Neuronal stem cell (in vitro differentiated cells): ENCODE data around the gene GLOD4.
A peak's percentile ranks its signal among the peaks of the same experiment; 100 is the strongest.

Source experiments
- DNase-seq: peaks from one replicate; pipeline ENCODE4 v3.0.0-alpha.2; 2013; ENCODE audit warnings: low spot score
- H2AFZ ChIP-seq: one replicate; pipeline ENCODE4 v1.6.1; 2013; ENCODE audit warnings: mild to moderate bottlenecking, low read length, inconsistent platforms
- H2AK5ac ChIP-seq: 2 replicates; pipeline ENCODE4 v1.6.1; 2013; ENCODE audit warnings: low read depth, mild to moderate bottlenecking, inconsistent platforms, low read length, moderate library complexity, mixed read lengths
- H2BK120ac ChIP-seq: 2 replicates; pipeline ENCODE4 v1.6.1; 2013; ENCODE audit warnings: low read depth, mild to moderate bottlenecking, inconsistent platforms, low read length, moderate library complexity, mixed read lengths
- H2BK12ac ChIP-seq: one replicate; pipeline ENCODE4 v1.6.1; 2013; ENCODE audit warnings: low read length, inconsistent platforms
- H2BK15ac ChIP-seq: 2 replicates; pipeline ENCODE4 v1.6.1; 2013; ENCODE audit warnings: mild to moderate bottlenecking, low read length, inconsistent platforms, mixed read lengths
- H2BK5ac ChIP-seq: one replicate; pipeline ENCODE4 v1.6.1; 2013; ENCODE audit warnings: inconsistent platforms, mild to moderate bottlenecking, low read length, moderate library complexity
- H3K14ac ChIP-seq: one replicate; pipeline ENCODE4 v1.6.1; 2013; ENCODE audit warnings: low read length, inconsistent platforms
- H3K18ac ChIP-seq: 2 replicates; pipeline ENCODE4 v1.6.1; 2013; ENCODE audit warnings: low read length, inconsistent platforms
- H3K23ac ChIP-seq: 2 replicates; pipeline ENCODE4 v1.6.1; 2013; ENCODE audit warnings: low read depth, mild to moderate bottlenecking, mixed read lengths, low read length, inconsistent platforms; ENCODE audit not compliant: poor library complexity
- H3K27ac ChIP-seq: replicated peaks from 3 replicates; pipeline ENCODE4 v1.5.1; 2013; ENCODE audit warnings: low read length, inconsistent platforms
- H3K27me3 ChIP-seq, 3 experiments: 2 replicates each; pipeline ENCODE4 v1.6.1; 2013; ENCODE audit warnings: low read length in 3 of 3, mild to moderate bottlenecking in 2 of 3, inconsistent platforms in 1 of 3, low read depth in 1 of 3, mixed read lengths in 1 of 3, moderate library complexity in 1 of 3; ENCODE audit not compliant: control insufficient read depth in 3 of 3, insufficient read depth in 3 of 3
- H3K36me3 ChIP-seq, 2 donors: replicated peaks in 1 of 2; 2 replicates each; pipeline ENCODE4 v1.6.1; 2013; ENCODE audit warnings: low read length in 2 of 2; ENCODE audit not compliant: control insufficient read depth in 2 of 2, insufficient read depth in 2 of 2
- H3K4ac ChIP-seq: 2 replicates; pipeline ENCODE4 v1.6.1; 2013; ENCODE audit warnings: inconsistent platforms, mild to moderate bottlenecking, low read length, moderate library complexity
- H3K4me1 ChIP-seq, 2 donors: 1 replicate in 1 of 2; 2 replicates in 1 of 2; pipeline ENCODE4 v1.6.1; 2013; ENCODE audit warnings: low read length in 2 of 2, low read depth in 1 of 2; ENCODE audit not compliant: control insufficient read depth in 2 of 2, insufficient read depth in 1 of 2
- H3K4me2 ChIP-seq: one replicate; pipeline ENCODE4 v1.6.1; 2013; ENCODE audit warnings: mild to moderate bottlenecking, low read length, inconsistent platforms; ENCODE audit not compliant: insufficient read depth, poor library complexity, severe bottlenecking
- H3K4me3 ChIP-seq, 2 donors: 2 replicates each; pipeline ENCODE4 v1.5.1; 2013; ENCODE audit warnings: low read length in 2 of 2, mild to moderate bottlenecking in 2 of 2, inconsistent platforms in 1 of 2, moderate library complexity in 1 of 2
- H3K79me1 ChIP-seq: one replicate; pipeline ENCODE4 v1.6.1; 2013; ENCODE audit warnings: low read depth, mild to moderate bottlenecking, inconsistent platforms, low read length, moderate library complexity
- H3K9ac ChIP-seq: one replicate; pipeline ENCODE4 v1.6.1; 2013; ENCODE audit warnings: mild to moderate bottlenecking, low read depth, low read length, inconsistent platforms; ENCODE audit not compliant: poor library complexity
- H3K9me3 ChIP-seq, 2 donors: replicated peaks in 1 of 2; 2 replicates each; pipeline versions ENCODE3 to v1.6.1; 2013; ENCODE audit warnings: low read length in 2 of 2, mild to moderate bottlenecking in 2 of 2, inconsistent platforms in 1 of 2, low read depth in 1 of 2, mixed read lengths in 1 of 2, moderate library complexity in 1 of 2; ENCODE audit not compliant: control insufficient read depth in 2 of 2, insufficient read depth in 1 of 2
- H4K8ac ChIP-seq: one replicate; pipeline ENCODE4 v1.6.1; 2013; ENCODE audit warnings: low read depth, mild to moderate bottlenecking, inconsistent platforms, low read length, moderate library complexity
- H4K91ac ChIP-seq: one replicate; pipeline ENCODE4 v1.6.1; 2013; ENCODE audit warnings: low read length, low read depth, mild to moderate bottlenecking, inconsistent platforms; ENCODE audit not compliant: poor library complexity
- WGBS, 2 donors: extraction: QIAGEN DNeasy Blood & Tissue Kit; methylation state at CpG; one replicate each; pipeline ENCODE4 v1.1.7; 2013; ENCODE audit warnings: missing lambda C conversion rate in 2 of 2, mixed read lengths in 1 of 2; ENCODE audit not compliant: insufficient read length in 2 of 2, insufficient replicate concordance in 1 of 2; ENCODE audit errors: extremely low coverage in 2 of 2; 5-methylcytosine and 5-hydroxymethylcytosine counted together

Gene GLOD4

GRCh38 chr17:812638-813204, 30.6 kb upstream of the GLOD4 start:
- Histone ChIP-seq H3K27ac (no peak overlapping the region), H3K4me1 (peaks cover 0 to 2% of the 10 kb centered on the region in 2 donors), H3K9ac (peak overlapping the region; percentile 56), H3K18ac (no peak overlapping the region), H2BK5ac (no peak overlapping the region), H4K91ac (no peak overlapping the region), H2BK12ac (peak overlapping the region; percentile 27), H3K4me2 (no peak overlapping the region), H3K36me3 (peaks cover 36 to 82% of the 10 kb centered on the region in 2 donors), H3K23ac (peak overlapping the region; percentile 1), H3K79me1 (peaks cover 9% of the 10 kb centered on the region), H2AK5ac (no peak overlapping the region), H4K8ac (peak overlapping the region; percentile 20), H3K4ac (no peak overlapping the region), H3K27me3 (no peaks in the 10 kb centered on the region), H3K9me3 (peaks cover 0 to 6% of the 10 kb centered on the region in 2 donors), H2BK15ac (no peak overlapping the region), H3K14ac (peak overlapping the region; percentile 59), H2BK120ac (no peak overlapping the region), H2AFZ (no peak overlapping the region), H3K4me3 (peak overlapping the region in 1 of 2 donors; percentile 68)
- 100% methylated on average over 2 of the region's 14 CpGs; no CpG with 5 or more reads in 1 of the 2 donors for WGBS, 2 donors
- no peak for DNase-seq

GRCh38 chr17:811051-811784, 29.1 kb upstream of the GLOD4 start:
- Histone ChIP-seq H3K27ac (no peak overlapping the region), H3K4ac (no peak overlapping the region), H2AK5ac (no peak overlapping the region), H3K9ac (peak overlapping the region; percentile 37), H2BK12ac (no peak overlapping the region), H3K4me2 (no peak overlapping the region), H3K23ac (no peak overlapping the region), H4K8ac (no peak overlapping the region), H3K4me3 (no peak overlapping the region), H2BK120ac (no peak overlapping the region), H3K27me3 (no peaks in the 10 kb centered on the region), H3K36me3 (peaks cover 29 to 75% of the 10 kb centered on the region in 2 donors), H4K91ac (no peak overlapping the region), H3K18ac (no peak overlapping the region), H3K79me1 (peaks cover 20% of the 10 kb centered on the region), H2BK5ac (no peak overlapping the region), H3K14ac (peak overlapping the region; percentile 32), H2AFZ (no peak overlapping the region), H2BK15ac (no peak overlapping the region), H3K9me3 (peaks cover 0 to 6% of the 10 kb centered on the region in 2 donors), H3K4me1 (peaks cover 2 to 6% of the 10 kb centered on the region in 2 donors)
- WGBS, 2 donors, result no CpG with 5 or more reads among the region's 29 CpGs
- DNase-seq, result no peak

GRCh38 chr17:807523-808294, 25.6 kb upstream of the GLOD4 start:
- H3K9me3 ChIP-seq, result peaks cover 0 to 4% of the 10 kb centered on the region in 2 donors
- DNase-seq, result no peak
- no peak overlapping the region for H4K91ac ChIP-seq
- H3K36me3 ChIP-seq, result peaks cover 16 to 59% of the 10 kb centered on the region in 2 donors
- peaks cover 19% of the 10 kb centered on the region for H3K79me1 ChIP-seq
- no peak overlapping the region for H3K23ac ChIP-seq
- peak overlapping the region; percentile 17 for H3K14ac ChIP-seq
- H2BK5ac ChIP-seq, result peak overlapping the region; percentile 94
- H2BK15ac ChIP-seq, result no peak overlapping the region
- H2BK12ac ChIP-seq, result no peak overlapping the region
- H2AFZ ChIP-seq, result no peak overlapping the region
- H2AK5ac ChIP-seq, result peak overlapping the region; percentile 10
- peak overlapping the region in 1 of 2 donors; percentile 18 for H3K4me3 ChIP-seq
- peak overlapping the region; percentile 44 for H3K9ac ChIP-seq
- no peak overlapping the region for H3K4ac ChIP-seq
- no peak overlapping the region for H3K4me2 ChIP-seq
- peaks cover 18 to 33% of the 10 kb centered on the region in 2 donors for H3K4me1 ChIP-seq
- peak overlapping the region; percentile 76 for H3K18ac ChIP-seq
- H2BK120ac ChIP-seq, result no peak overlapping the region
- WGBS, 2 donors, result no CpG with 5 or more reads among the region's 28 CpGs
- no peaks in the 10 kb centered on the region for H3K27me3 ChIP-seq
- H4K8ac ChIP-seq, result peak overlapping the region; percentile 43
- H3K27ac ChIP-seq, result no peak overlapping the region
